HepG2 (cell line): ENCODE measurements around the gene MAP3K21. TPM values are rescaled to one million over a fixed set of nuclear protein-coding genes. Genes with fewer than 3 reads are reported as not detected.

Experiments used
- ATAC-seq: fragments of 200-7000 bp; cut with Tn5 transposase; 3 replicates; pipeline ENCODE4 v1.9.1; 2020; ENCODE audit warnings: mild to moderate bottlenecking, moderate library complexity
- BruUV-seq: library from RNA; stranded (reverse); fragments of 400-500 nt; replicated peaks from 2 replicates; lab custom pipeline; 2021; lab: Mats Ljungman, UMichigan
- CTCF ChIA-PET: fragments of 300-600 bp; formaldehyde crosslinking; extraction: SDS; loops from one replicate; lab custom pipeline; 2021; ENCODE audit warnings: low total read pairs, inconsistent platforms, low intra/inter-chr PET ratio; lab: Yijun Ruan, JAX
- POLR2A ChIA-PET: fragments of 350-600 bp; sonication (Branson Sonifier 250); formaldehyde crosslinking; loops from one replicate; lab custom pipeline; 2020; ENCODE audit warnings: antibody characterized with exemption, inconsistent platforms; lab: Yijun Ruan, JAX
- DNase-seq: peaks from one replicate; pipeline ENCODE4 v3.0.0-alpha.2; 2015; ENCODE audit warnings: low spot score
- FAIRE-seq: peaks from 3 replicates; lab custom pipeline; 2011; peaks lifted over from hg19 to GRCh38; lab: Jason Lieb, UNC
- H2AFZ ChIP-seq: one replicate; pipeline ENCODE4 v1.6.1; 2011; ENCODE audit warnings: low read length, inconsistent platforms
- H3K27ac ChIP-seq: fragments of 300-600 bp; 3 replicates; pipeline ENCODE4 v1.8.0; 2011; ENCODE audit warnings: mixed run types, mild to moderate bottlenecking, mixed read lengths, low read length, inconsistent platforms; ENCODE audit not compliant: insufficient read depth; ENCODE audit errors: extremely low read length
- H3K27me3 ChIP-seq, 2 experiments: fragments of 200-600 bp in 1 of 2; 2 replicates in 1 of 2; 3 replicates in 1 of 2; pipeline versions ENCODE4 v1.6.0 to v1.8.0; 2011; ENCODE audit warnings: low read length in 2 of 2, mild to moderate bottlenecking in 2 of 2, moderate library complexity in 2 of 2, inconsistent platforms in 1 of 2; ENCODE audit not compliant: insufficient read depth in 2 of 2, control insufficient read depth in 1 of 2
- H3K36me3 ChIP-seq, 2 experiments: fragments of 200-600 bp in 1 of 2; replicated peaks in 1 of 2; 2 replicates in 1 of 2; 3 replicates in 1 of 2; pipeline versions ENCODE4 v1.5.1 to v1.8.0; 2011; ENCODE audit warnings: low read length in 2 of 2, inconsistent platforms in 1 of 2; ENCODE audit not compliant: insufficient read depth in 2 of 2, control insufficient read depth in 1 of 2
- H3K4me1 ChIP-seq: 2 replicates; pipeline ENCODE4 v1.5.1; 2012; ENCODE audit warnings: low read length, inconsistent platforms; ENCODE audit not compliant: insufficient read depth
- H3K4me2 ChIP-seq: 2 replicates; pipeline ENCODE4 v1.6.0; 2011; ENCODE audit warnings: low read depth, low read length, inconsistent platforms
- H3K4me3 ChIP-seq, 3 experiments: fragments of 200-600 bp in 1 of 3; sonication (generic), shearing (Covaris generic) in 1 of 3; replicated peaks in 1 of 3; 2 replicates each; pipeline ENCODE4 v1.5.1; 2011 to 2016; ENCODE audit warnings: low read length in 3 of 3, inconsistent platforms in 2 of 3, low read depth in 2 of 3, mild to moderate bottlenecking in 2 of 3, control low read depth in 1 of 3, mixed read lengths in 1 of 3; ENCODE audit not compliant: insufficient read depth in 1 of 3
- H3K79me2 ChIP-seq: one replicate; pipeline ENCODE4 v1.6.1; 2011; ENCODE audit warnings: low read length, inconsistent platforms; ENCODE audit not compliant: insufficient read depth
- H3K9ac ChIP-seq: 2 replicates; pipeline ENCODE4 v1.6.0; 2011; ENCODE audit warnings: mild to moderate bottlenecking, low read depth, low read length, inconsistent platforms; ENCODE audit not compliant: insufficient read depth
- H3K9me3 ChIP-seq: 2 replicates; pipeline ENCODE4 v1.5.1; 2012; ENCODE audit warnings: mild to moderate bottlenecking, low read length
- H4K20me1 ChIP-seq: 2 replicates; pipeline ENCODE4 v1.6.0; 2011; ENCODE audit warnings: inconsistent platforms, mild to moderate bottlenecking, low read length, moderate library complexity; ENCODE audit not compliant: insufficient read depth
- ARNT2 ChIP-seq: sonication (generic); formaldehyde crosslinking; IDR thresholded peaks from 2 replicates; pipeline ENCODE4 v1.8.0; 2022; ENCODE audit warnings: mild to moderate bottlenecking, low read depth, missing genetic modification reagents, moderate library complexity
- BORCS8-MEF2B ChIP-seq: sonication (generic); formaldehyde crosslinking; IDR thresholded peaks from 2 replicates; pipeline ENCODE4 v1.8.0; 2022; ENCODE audit warnings: mild to moderate bottlenecking, missing genetic modification reagents
- FOXC1 ChIP-seq: sonication (generic); formaldehyde crosslinking; IDR thresholded peaks from 2 replicates; pipeline ENCODE4 v1.8.0; 2022; ENCODE audit warnings: mild to moderate bottlenecking, missing genetic modification reagents, borderline replicate concordance
- PRPF4 ChIP-seq: fragments of 200-400 bp; formaldehyde crosslinking; IDR thresholded peaks from 2 replicates; pipeline ENCODE4 v1.6.1; 2016; ENCODE audit warnings: low read length, low read depth; ENCODE audit not compliant: poor library complexity, severe bottlenecking
- RFXAP ChIP-seq: sonication (generic); formaldehyde crosslinking; IDR thresholded peaks from 2 replicates; pipeline ENCODE4 v1.4.0; 2020; ENCODE audit warnings: missing genetic modification reagents, borderline replicate concordance
- TSC22D2 ChIP-seq: sonication (generic); formaldehyde crosslinking; IDR thresholded peaks from 2 replicates; pipeline ENCODE4 v1.5.1; 2020; ENCODE audit warnings: missing genetic modification reagents, mild to moderate bottlenecking, borderline replicate concordance
- ZBTB26 ChIP-seq: IDR thresholded peaks from 2 replicates; pipeline ENCODE4 v1.6.1; 2016; ENCODE audit warnings: missing compliant biosample characterization, missing genetic modification reagents, borderline replicate concordance
- ZNF484 ChIP-seq: sonication (generic); formaldehyde crosslinking; IDR thresholded peaks from 2 replicates; pipeline ENCODE4 v1.5.1; 2020; ENCODE audit warnings: mild to moderate bottlenecking, low read depth, missing genetic modification reagents, borderline replicate concordance
- ZNF761 ChIP-seq: sonication (generic); formaldehyde crosslinking; conservative IDR thresholded peaks from 2 replicates; pipeline ENCODE4 v1.4.0; 2020; ENCODE audit warnings: mild to moderate bottlenecking, missing genetic modification reagents
- WGBS: methylation state at CpG from one replicate; pipeline ENCODE4 v1.1.6; 2017; ENCODE audit warnings: low lambda C conversion rate; 5-methylcytosine and 5-hydroxymethylcytosine counted together
- in situ Hi-C: cut with HindIII; loops from 2 replicates; pipeline ENCODE4 v1.10.0; 2017; ENCODE audit warnings: low pct_unique_long_range_greater_than_20kb; ENCODE audit not compliant: extremely low pct_ligation_motif_present
- intact Hi-C: fragments of 100-400 bp; cut with micrococcal nuclease; formaldehyde crosslinking; loops from one replicate; pipeline ENCODE4 v1.10.0; 2022; ENCODE audit not compliant: unreplicated experiment
- polyA plus RNA-seq, 8 experiments: library from polyadenylated mRNA; depleted of rRNA in 3 of 8; stranded (reverse) in 7 of 8; unstranded in 1 of 8; fragments of >200 nt; fragmentation: Illumina TruSeq in 4 of 8; extraction: Trizol in 4 of 8; gene quantifications; 2 replicates each; pipeline versions ENCODE4 v1.2.1 to v1.2.3, GENCODE V29; 2011 to 2016; ENCODE audit warnings: low read depth in 4 of 8, missing spikeins in 1 of 8, mixed read lengths in 1 of 8; ENCODE audit not compliant: insufficient read depth in 1 of 8
- total RNA-seq, 5 experiments: library from RNA; depleted of rRNA; stranded (reverse); fragments of >200 nt; fragmentation: Illumina TruSeq; extraction: Trizol; gene quantifications; 2 replicates each; pipeline ENCODE4 v1.2.3, GENCODE V29; 2016; ENCODE audit warnings: low read depth in 1 of 5
- TF ChIP-seq, protein P1 (sequence below): IDR thresholded peaks from 2 replicates; pipeline ENCODE4 v1.6.1; 2016; ENCODE audit warnings: low read depth
- TF ChIP-seq, protein P2 (sequence below): IDR thresholded peaks from 2 replicates; pipeline ENCODE4 v1.6.1; 2012; ENCODE audit warnings: low read depth, low read length, improper control_type of control experiment
- TF ChIP-seq, protein P3 (sequence below): sonication (generic); formaldehyde crosslinking; IDR thresholded peaks from 2 replicates; pipeline ENCODE4 v1.5.0; 2020; ENCODE audit warnings: missing genetic modification reagents, mild to moderate bottlenecking, borderline replicate concordance

Gene MAP3K21
- total and polyA plus RNA-seq, 2 of the 13 experiments (the other 11 are each of a cell fraction or from before 2014, with no cell fraction given) = not detected

DNA sequence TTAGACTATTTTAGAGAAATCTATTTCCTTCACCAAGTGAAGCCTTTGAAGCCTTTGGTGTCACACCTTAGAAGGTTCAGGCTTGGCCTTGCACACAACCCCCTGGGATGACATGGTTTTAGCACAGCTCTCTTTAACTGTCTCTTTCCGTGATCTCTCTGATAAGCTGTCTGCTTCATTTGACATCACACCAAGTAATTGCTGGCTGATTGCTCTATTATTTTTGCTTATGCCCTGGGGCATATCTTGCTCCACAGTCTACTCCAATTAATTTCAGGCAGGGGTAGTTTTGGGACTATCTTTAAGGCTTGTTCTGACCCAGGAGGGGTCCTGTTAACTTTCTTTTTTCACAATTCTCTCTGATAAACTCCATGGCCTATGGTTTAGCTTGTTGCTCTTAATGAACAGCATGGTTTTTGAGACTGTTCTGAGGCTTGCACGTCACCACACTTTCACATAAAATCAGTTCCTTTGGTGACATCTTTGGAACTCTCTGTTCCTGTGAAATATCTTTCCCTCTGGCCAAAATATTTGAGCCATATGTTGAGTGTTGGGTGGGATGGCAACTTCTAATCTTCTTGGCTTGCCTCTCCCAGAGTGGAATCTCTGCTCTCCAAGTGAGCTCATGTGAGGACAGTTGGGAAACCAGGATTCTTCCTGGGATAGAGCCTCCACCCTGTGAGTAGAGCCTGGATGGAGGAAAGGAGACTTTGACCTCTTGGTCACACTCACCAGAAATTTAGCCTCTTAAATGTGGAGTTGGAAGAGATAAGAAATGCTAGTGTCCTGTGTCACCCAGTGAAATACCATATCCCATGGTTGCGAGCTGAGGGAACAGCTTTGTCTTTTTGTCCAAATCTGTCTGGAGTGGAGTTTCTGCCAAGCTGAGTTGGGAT is 63.6 kb downstream of the MAP3K21 start:
- no peak for DNase-seq
- Histone ChIP-seq H3K4me2 (no peak overlapping the region), H3K4me3 (no peak overlapping the region), H3K9me3 (no peaks in the 10 kb centered on the region), H3K4me1 (no peaks in the 10 kb centered on the region), H3K27me3 (no peaks in the 10 kb centered on the region), H4K20me1 (no peaks in the 10 kb centered on the region), H3K9ac (no peak overlapping the region), H3K36me3 (no peaks in the 10 kb centered on the region), H2AFZ (no peak overlapping the region), H3K27ac (no peak overlapping the region), H3K79me2 (no peaks in the 10 kb centered on the region)
- no TSS peak for BruUV-seq
- in situ Hi-C loops = loop anchor here (10.0 kb wide), 1 partner anchor 674 kb away; no protein-coding TSS in a partner anchor
- 29% methylated on average over 3 of the region's 3 CpGs for WGBS
- no peak for TF ChIP-seq ZNF761
- TF ChIP-seq, protein P1, sequence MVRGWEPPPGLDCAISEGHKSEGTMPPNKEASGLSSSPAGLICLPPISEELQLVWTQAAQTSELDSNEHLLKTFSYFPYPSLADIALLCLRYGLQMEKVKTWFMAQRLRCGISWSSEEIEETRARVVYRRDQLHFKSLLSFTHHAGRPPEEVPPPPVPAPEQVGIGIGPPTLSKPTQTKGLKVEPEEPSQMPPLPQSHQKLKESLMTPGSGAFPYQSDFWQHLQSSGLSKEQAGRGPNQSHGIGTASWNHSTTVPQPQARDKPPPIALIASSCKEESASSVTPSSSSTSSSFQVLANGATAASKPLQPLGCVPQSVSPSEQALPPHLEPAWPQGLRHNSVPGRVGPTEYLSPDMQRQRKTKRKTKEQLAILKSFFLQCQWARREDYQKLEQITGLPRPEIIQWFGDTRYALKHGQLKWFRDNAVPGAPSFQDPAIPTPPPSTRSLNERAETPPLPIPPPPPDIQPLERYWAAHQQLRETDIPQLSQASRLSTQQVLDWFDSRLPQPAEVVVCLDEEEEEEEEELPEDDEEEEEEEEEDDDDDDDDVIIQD (CRISPR knock-in tag) = no peak
- TF ChIP-seq, protein P2, sequence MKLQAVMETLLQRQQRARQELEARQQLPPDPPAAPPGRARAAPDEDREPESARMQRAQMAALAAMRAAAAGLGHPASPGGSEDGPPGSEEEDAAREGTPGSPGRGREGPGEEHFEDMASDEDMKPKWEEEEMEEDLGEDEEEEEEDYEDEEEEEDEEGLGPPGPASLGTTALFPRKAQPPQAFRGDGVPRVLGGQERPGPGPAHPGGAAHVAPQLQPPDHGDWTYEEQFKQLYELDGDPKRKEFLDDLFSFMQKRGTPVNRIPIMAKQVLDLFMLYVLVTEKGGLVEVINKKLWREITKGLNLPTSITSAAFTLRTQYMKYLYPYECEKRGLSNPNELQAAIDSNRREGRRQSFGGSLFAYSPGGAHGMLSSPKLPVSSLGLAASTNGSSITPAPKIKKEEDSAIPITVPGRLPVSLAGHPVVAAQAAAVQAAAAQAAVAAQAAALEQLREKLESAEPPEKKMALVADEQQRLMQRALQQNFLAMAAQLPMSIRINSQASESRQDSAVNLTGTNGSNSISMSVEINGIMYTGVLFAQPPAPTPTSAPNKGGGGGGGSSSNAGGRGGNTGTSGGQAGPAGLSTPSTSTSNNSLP = no peak
- TF ChIP-seq FOXC1 (CRISPR knock-in tag) = no peak
- TF ChIP-seq PRPF4 = no peak
- no peak for TF ChIP-seq BORCS8-MEF2B (CRISPR knock-in tag)
- TF ChIP-seq, protein P3, sequence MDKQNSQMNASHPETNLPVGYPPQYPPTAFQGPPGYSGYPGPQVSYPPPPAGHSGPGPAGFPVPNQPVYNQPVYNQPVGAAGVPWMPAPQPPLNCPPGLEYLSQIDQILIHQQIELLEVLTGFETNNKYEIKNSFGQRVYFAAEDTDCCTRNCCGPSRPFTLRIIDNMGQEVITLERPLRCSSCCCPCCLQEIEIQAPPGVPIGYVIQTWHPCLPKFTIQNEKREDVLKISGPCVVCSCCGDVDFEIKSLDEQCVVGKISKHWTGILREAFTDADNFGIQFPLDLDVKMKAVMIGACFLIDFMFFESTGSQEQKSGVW (CRISPR knock-in tag) = no peak
- TF ChIP-seq ZBTB26 = no peak
- TF ChIP-seq ARNT2 (CRISPR knock-in tag) = no peak
- no peak for TF ChIP-seq ZNF484 (CRISPR knock-in tag)
- TF ChIP-seq RFXAP (CRISPR knock-in tag) = no peak
- TF ChIP-seq TSC22D2 = no peak
- ChIA-PET POLR2A (no interaction called here), CTCF (no interaction called here)
- ATAC-seq = no peak
- no peak for FAIRE-seq
- intact Hi-C loops = no loop called here
